Neural crest cell (in vitro differentiated cells): ENCODE data around the gene HLA-DOB. TPM values are rescaled to one million over a fixed set of nuclear protein-coding genes. Genes with fewer than 3 reads are reported as not detected.

Experiments
- DNase-seq: peaks from one replicate; pipeline ENCODE4 v3.0.0; 2021; ENCODE audit warnings: low read depth, mixed read lengths, low spot score
- H3K27ac Mint-ChIP-seq: one replicate; pipeline ENCODE4 v1.8.0; 2021; ENCODE audit warnings: mild to moderate bottlenecking, mixed read lengths; ENCODE audit not compliant: unreplicated experiment
- H3K27me3 Mint-ChIP-seq: 2 replicates; pipeline ENCODE4 v1.8.0; 2021; ENCODE audit warnings: low read depth, mild to moderate bottlenecking, mixed read lengths
- H3K36me3 Mint-ChIP-seq: 2 replicates; pipeline ENCODE4 v1.8.0; 2021; ENCODE audit warnings: low read depth, mild to moderate bottlenecking, mixed read lengths
- H3K4me1 Mint-ChIP-seq: 2 replicates; pipeline ENCODE4 v1.8.0; 2021; ENCODE audit warnings: mixed read lengths
- H3K4me3 Mint-ChIP-seq: one replicate; pipeline ENCODE4 v1.8.0; 2021; ENCODE audit warnings: mild to moderate bottlenecking, mixed read lengths
- H3K9me3 Mint-ChIP-seq: 2 replicates; pipeline ENCODE4 v1.8.0; 2021; ENCODE audit warnings: mixed read lengths
- CTCF ChIP-seq: fragments of 200-600 bp; sonication (generic); conservative IDR thresholded peaks from 2 replicates; pipeline ENCODE4 v1.5.0; 2021; ENCODE audit warnings: antibody characterized with exemption, mild to moderate bottlenecking
- total RNA-seq: library from RNA; stranded (reverse); gene quantifications from 2 replicates; pipeline ENCODE4 v1.2.1, GENCODE V29; 2021

HLA-DOB gene
- total RNA-seq, 1 donor from 2014 or later: 0.28 TPM

GRCh38 chr6:32842690-32843089 lies 25.9 kb upstream of the HLA-DOB start:
- no peak for DNase-seq
- H3K4me3 Mint-ChIP-seq: peak overlapping the region; percentile 58
- H3K9me3 Mint-ChIP-seq: no peaks in the 10 kb centered on the region
- no peak overlapping the region for H3K27ac Mint-ChIP-seq
- no peak for TF ChIP-seq CTCF
- peaks cover 4% of the 10 kb centered on the region for H3K36me3 Mint-ChIP-seq
- H3K4me1 Mint-ChIP-seq: peaks cover 13% of the 10 kb centered on the region
- peaks cover 70% of the 10 kb centered on the region for H3K27me3 Mint-ChIP-seq

GRCh38 chr6:32842021-32842650 lies 25.3 kb upstream of the HLA-DOB start:
- Mint-ChIP-seq H3K27me3 (peaks cover 64% of the 10 kb centered on the region), H3K4me3 (peak overlapping the region; percentile 58)
- no peak for TF ChIP-seq CTCF

GRCh38 chr6:32840604-32841246 lies 23.9 kb upstream of the HLA-DOB start:
- peaks cover 54% of the 10 kb centered on the region for H3K27me3 Mint-ChIP-seq

More at GRCh38 chr6:32842021-32842650, 25.3 kb upstream of the HLA-DOB start:
- peaks cover 4% of the 10 kb centered on the region for H3K36me3 Mint-ChIP-seq
- no peak overlapping the region for H3K27ac Mint-ChIP-seq
- no peaks in the 10 kb centered on the region for H3K9me3 Mint-ChIP-seq
- no peak for DNase-seq
- peaks cover 19% of the 10 kb centered on the region for H3K4me1 Mint-ChIP-seq

GRCh38 chr6:32839356-32839755 lies 22.6 kb upstream of the HLA-DOB start:
- DNase-seq: no peak
- H3K9me3 Mint-ChIP-seq: no peaks in the 10 kb centered on the region
- peaks cover 19% of the 10 kb centered on the region for H3K4me1 Mint-ChIP-seq
- no peak overlapping the region for H3K27ac Mint-ChIP-seq
- no peak for TF ChIP-seq CTCF
- H3K27me3 Mint-ChIP-seq: peaks cover 41% of the 10 kb centered on the region
- peaks cover 4% of the 10 kb centered on the region for H3K36me3 Mint-ChIP-seq
- peak overlapping the region; percentile 64 for H3K4me3 Mint-ChIP-seq

More at GRCh38 chr6:32840604-32841246, 23.9 kb upstream of the HLA-DOB start:
- no peak for TF ChIP-seq CTCF
- Mint-ChIP-seq H3K27ac (no peak overlapping the region), H3K4me1 (peaks cover 25% of the 10 kb centered on the region), H3K4me3 (peak overlapping the region; percentile 54), H3K36me3 (peaks cover 4% of the 10 kb centered on the region), H3K9me3 (no peaks in the 10 kb centered on the region)
- DNase-seq: no peak

GRCh38 chr6:32838114-32838958 lies 21.5 kb upstream of the HLA-DOB start, which contains the start of gene TAP2:
Gene TAP2 (minus strand): TSS chr6:32838739. CDS start chr6:32838233, 506 bp downstream.
- Mint-ChIP-seq H3K4me3 (peak within 1 kb of the TSS; percentile 95), H3K36me3 (peaks cover 4% of the 10 kb centered on the region), H3K9me3 (no peaks in the 10 kb centered on the region), H3K27ac (no peak within 1 kb of the TSS), H3K4me1 (peaks cover 12% of the 10 kb centered on the region), H3K27me3 (peaks cover 30% of the 10 kb centered on the region)
- DNase-seq: peak; percentile 98
- peak; percentile 95 for TF ChIP-seq CTCF
